Measurements from ENCODE around the gene TNS1. TPM values are rescaled to one million over a fixed set of nuclear protein-coding genes. Genes with fewer than 3 reads are reported as not detected.
A peak's percentile ranks its signal among the peaks of the same experiment; 100 is the strongest.

The TNS1 gene
- total RNA-seq, 2 donors from 2014 or later, result 3.3 to 4.2 TPM

DNA sequence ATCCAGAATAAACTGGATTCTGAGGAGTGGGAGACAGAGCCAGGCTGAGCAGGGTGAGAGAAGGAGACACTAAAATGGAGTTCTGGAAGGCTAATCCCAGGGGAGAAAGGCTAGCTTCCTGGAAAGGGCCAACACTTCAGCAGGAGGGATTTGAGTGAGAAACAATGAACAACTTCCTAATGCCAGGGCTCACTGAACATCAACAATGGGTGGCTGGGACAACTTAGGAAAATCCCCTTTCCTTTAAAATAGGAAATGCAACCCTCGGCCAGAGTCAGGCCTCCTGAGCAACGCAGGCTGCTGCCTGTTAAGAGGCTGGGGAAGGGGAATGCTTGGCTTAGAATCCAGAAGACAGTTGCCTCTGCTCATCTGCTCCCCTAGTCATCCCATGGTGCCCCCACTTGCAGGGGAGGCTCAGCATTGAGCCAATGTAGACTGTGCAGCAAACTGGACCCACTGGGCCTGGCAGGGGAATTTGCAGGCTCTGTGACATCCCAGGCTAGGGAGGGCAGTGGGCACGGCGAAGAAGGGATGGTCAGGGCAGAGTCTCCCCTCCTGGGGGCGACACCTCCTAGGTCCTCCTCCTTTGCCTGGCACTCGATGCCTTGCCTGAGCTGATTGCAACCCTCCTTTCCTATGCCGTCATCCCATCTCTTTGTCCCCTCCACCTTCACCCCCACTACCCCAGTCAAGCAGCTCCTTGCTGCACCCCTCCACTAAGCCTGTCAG lies 182.5 kb downstream of the TNS1 start:
- Mint-ChIP-seq H3K4me1 (peaks cover 11% of the 10 kb centered on the region), H3K9me3 (no peaks in the 10 kb centered on the region), H3K36me3 (ENCODE audit: low read depth) (no peaks in the 10 kb centered on the region), H3K27me3 (ENCODE audit: insufficient read depth) (peaks cover 18% of the 10 kb centered on the region), H3K27ac (peak overlapping the region; percentile 22), H3K4me3 (no peak overlapping the region)
- DNase-seq, result no peak
- Histone ChIP-seq H3K4me1 (ENCODE audit: control insufficient read depth, insufficient read depth, low read length) (peaks cover 17% of the 10 kb centered on the region), H3K4me3 (ENCODE audit: low read length) (no peak overlapping the region), H3K27ac (ENCODE audit: low read depth, low read length) (no peak overlapping the region), H3K9ac (ENCODE audit: extremely low read depth, low read length, poor library complexity, severe bottlenecking) (no peak overlapping the region), H3K27me3 (ENCODE audit: control insufficient read depth, insufficient read depth, low read length, poor library complexity, severe bottlenecking) (no peaks in the 10 kb centered on the region), H3K36me3 (ENCODE audit: control insufficient read depth, insufficient read depth, low read length) (no peaks in the 10 kb centered on the region), H3K9me3 (ENCODE audit: control insufficient read depth, low read length) (no peaks in the 10 kb centered on the region)
- TF ChIP-seq, protein P1, sequence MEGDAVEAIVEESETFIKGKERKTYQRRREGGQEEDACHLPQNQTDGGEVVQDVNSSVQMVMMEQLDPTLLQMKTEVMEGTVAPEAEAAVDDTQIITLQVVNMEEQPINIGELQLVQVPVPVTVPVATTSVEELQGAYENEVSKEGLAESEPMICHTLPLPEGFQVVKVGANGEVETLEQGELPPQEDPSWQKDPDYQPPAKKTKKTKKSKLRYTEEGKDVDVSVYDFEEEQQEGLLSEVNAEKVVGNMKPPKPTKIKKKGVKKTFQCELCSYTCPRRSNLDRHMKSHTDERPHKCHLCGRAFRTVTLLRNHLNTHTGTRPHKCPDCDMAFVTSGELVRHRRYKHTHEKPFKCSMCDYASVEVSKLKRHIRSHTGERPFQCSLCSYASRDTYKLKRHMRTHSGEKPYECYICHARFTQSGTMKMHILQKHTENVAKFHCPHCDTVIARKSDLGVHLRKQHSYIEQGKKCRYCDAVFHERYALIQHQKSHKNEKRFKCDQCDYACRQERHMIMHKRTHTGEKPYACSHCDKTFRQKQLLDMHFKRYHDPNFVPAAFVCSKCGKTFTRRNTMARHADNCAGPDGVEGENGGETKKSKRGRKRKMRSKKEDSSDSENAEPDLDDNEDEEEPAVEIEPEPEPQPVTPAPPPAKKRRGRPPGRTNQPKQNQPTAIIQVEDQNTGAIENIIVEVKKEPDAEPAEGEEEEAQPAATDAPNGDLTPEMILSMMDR (conservative IDR thresholded peaks at IDR 0.05), result no peak
- 83 to 84% methylated on average over 5 to 7 of the region's 7 CpGs for WGBS, 2 experiments (ENCODE audit: insufficient coverage in 1 of 2, insufficient read length in 1 of 2)

DNA sequence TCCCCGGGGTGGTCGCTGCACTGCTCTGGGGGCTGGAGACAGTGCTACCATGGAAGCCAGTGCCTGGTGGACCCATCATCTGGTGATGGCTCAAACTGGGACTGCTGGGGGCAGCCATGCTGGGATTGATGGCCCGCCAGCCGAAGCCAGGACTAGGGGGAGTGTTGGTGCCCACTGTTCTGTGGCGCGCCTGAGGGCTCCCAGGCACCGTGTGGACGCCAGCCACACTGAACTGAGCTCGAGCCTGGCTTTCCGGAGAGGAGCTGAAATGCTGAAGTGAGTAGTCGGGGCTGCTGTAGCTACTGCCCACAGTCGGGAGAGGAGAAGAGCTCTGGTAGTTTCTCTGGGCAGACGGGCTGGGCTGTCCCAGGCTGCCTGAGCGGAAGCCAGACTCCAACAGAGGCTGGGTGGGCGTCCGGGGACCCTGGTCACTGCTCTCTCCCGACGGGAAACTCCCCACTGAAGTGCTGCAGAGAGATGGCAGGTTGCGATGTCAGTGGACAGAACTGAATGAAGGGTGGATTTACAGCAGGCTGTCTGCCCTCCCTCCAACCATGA lies 184.4 kb downstream of the TNS1 start:
- H3K4me3 ChIP-seq (ENCODE audit: low read length), result no peak overlapping the region
- H3K27ac ChIP-seq (ENCODE audit: low read depth, low read length), result no peak overlapping the region
- Mint-ChIP-seq H3K27ac (no peak overlapping the region), H3K36me3 (ENCODE audit: low read depth) (no peaks in the 10 kb centered on the region), H3K9me3 (no peaks in the 10 kb centered on the region), H3K4me1 (peaks cover 13% of the 10 kb centered on the region), H3K4me3 (no peak overlapping the region), H3K27me3 (ENCODE audit: insufficient read depth) (peaks cover 36% of the 10 kb centered on the region)
- no peaks in the 10 kb centered on the region for H3K36me3 ChIP-seq (ENCODE audit: control insufficient read depth, insufficient read depth, low read length)
- H3K27me3 ChIP-seq (ENCODE audit: control insufficient read depth, insufficient read depth, low read length, poor library complexity, severe bottlenecking), result no peaks in the 10 kb centered on the region
- DNase-seq, result no peak
- no peak overlapping the region for H3K9ac ChIP-seq (ENCODE audit: extremely low read depth, low read length, poor library complexity, severe bottlenecking)
- H3K4me1 ChIP-seq (ENCODE audit: control insufficient read depth, insufficient read depth, low read length), result peaks cover 17% of the 10 kb centered on the region
- TF ChIP-seq, protein P1 (conservative IDR thresholded peaks at IDR 0.05), result no peak
- WGBS, 2 experiments (ENCODE audit: insufficient coverage in 1 of 2, insufficient read length in 1 of 2), result 93 to 96% methylated on average over 10 to 19 of the region's 19 CpGs
- H3K9me3 ChIP-seq (ENCODE audit: control insufficient read depth, low read length), result no peaks in the 10 kb centered on the region

DNA sequence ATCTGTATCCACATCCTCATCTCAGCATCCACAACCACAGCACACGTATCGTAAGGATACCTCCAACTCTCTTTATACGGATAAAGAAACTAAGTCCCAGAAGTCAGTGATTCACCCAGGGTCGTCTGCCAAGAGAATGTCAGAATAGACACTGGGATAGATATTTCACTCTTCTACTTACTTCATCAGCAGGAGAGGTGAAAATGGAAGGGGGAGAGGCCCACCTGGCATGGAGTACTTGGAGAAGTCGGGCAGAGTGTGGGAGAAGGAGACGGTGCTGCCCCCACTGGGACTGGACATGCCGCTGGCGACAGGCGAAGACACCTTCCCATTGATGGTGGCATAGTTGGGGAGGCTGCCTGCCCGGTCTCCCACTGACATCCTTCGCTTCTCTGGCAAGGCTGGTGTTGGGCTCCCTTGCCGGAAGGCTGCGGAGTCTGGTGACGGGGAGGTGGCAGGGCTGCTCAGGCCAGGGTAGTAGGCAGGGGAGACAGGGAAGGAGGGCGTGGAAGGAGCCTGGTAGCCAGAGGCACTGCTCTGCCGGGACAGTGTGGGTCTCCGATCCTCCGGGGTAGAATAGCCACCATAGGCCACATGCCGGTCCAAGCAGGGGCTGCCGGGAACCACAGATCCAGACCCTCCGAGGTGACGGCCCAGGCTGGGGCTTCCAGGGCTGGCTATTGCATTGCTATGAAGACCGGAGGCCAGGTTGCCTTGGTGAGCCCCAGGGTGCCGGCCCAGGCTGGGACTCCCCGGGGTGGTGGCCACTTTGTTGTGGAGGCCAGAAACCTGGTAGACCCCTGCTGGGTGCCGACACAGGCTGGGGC lies 185.1 kb downstream of the TNS1 start:
- DNase-seq, result no peak
- no peak overlapping the region for H3K4me3 Mint-ChIP-seq
- no peaks in the 10 kb centered on the region for H3K36me3 Mint-ChIP-seq (ENCODE audit: low read depth)
- TF ChIP-seq, protein P1 (conservative IDR thresholded peaks at IDR 0.05), result no peak
- Histone ChIP-seq H3K27me3 (ENCODE audit: control insufficient read depth, insufficient read depth, low read length, poor library complexity, severe bottlenecking) (no peaks in the 10 kb centered on the region), H3K9me3 (ENCODE audit: control insufficient read depth, low read length) (no peaks in the 10 kb centered on the region), H3K4me1 (ENCODE audit: control insufficient read depth, insufficient read depth, low read length) (peaks cover 17% of the 10 kb centered on the region), H3K27ac (ENCODE audit: low read depth, low read length) (no peak overlapping the region), H3K9ac (ENCODE audit: extremely low read depth, low read length, poor library complexity, severe bottlenecking) (no peak overlapping the region), H3K36me3 (ENCODE audit: control insufficient read depth, insufficient read depth, low read length) (no peaks in the 10 kb centered on the region), H3K4me3 (ENCODE audit: low read length) (no peak overlapping the region)
- no peaks in the 10 kb centered on the region for H3K9me3 Mint-ChIP-seq
- H3K27me3 Mint-ChIP-seq (ENCODE audit: insufficient read depth), result peaks cover 38% of the 10 kb centered on the region
- WGBS, 2 experiments (ENCODE audit: insufficient coverage in 1 of 2, insufficient read length in 1 of 2), result 95 to 96% methylated on average over 18 to 26 of the region's 26 CpGs
- peaks cover 18% of the 10 kb centered on the region for H3K4me1 Mint-ChIP-seq
- no peak overlapping the region for H3K27ac Mint-ChIP-seq
